ENCODE data around the gene KANK4. TPM values are rescaled to one million over a fixed set of nuclear protein-coding genes. Genes with fewer than 3 reads are reported as not detected.

The KANK4 gene
- total RNA-seq, 4 donors from 2014 or later = 0.16 TPM; not detected in 3

- DNase-seq (no peak), ATAC-seq (no peak)
- no peaks in the 10 kb centered on the region for H3K4me1 ChIP-seq
- H3K36me3 ChIP-seq = no peaks in the 10 kb centered on the region
- TF ChIP-seq POLR2A (IDR thresholded peaks at IDR 0.05) = no peak
- in situ Hi-C loops (cut with MboI; ENCODE audit: low sequenced_read_pairs in 4 of 4) = no loop called here
- intact Hi-C loops (cut with DNase I; ENCODE audit: low total_unique reads) = no loop called here
- no peaks in the 10 kb centered on the region for H3K9me3 ChIP-seq
- no peak overlapping the region for H3K4me3 ChIP-seq
- no peaks in the 10 kb centered on the region for H3K27me3 ChIP-seq
- H3K27ac ChIP-seq = no peak overlapping the region
Observed at GRCh38 chr1:62312698-62313097, 6.5 kb downstream of the KANK4 start.

- ATAC-seq (no peak), DNase-seq (no peak)
- TF ChIP-seq CTCF (IDR thresholded peaks at IDR 0.05 in 4 of 5, conservative IDR thresholded peaks at IDR 0.05 in 1 of 5) = no peak
- no peak for TF ChIP-seq POLR2A (IDR thresholded peaks at IDR 0.05)
- no peaks in the 10 kb centered on the region for H3K9me3 ChIP-seq
- intact Hi-C loops (cut with DNase I; ENCODE audit: low total_unique reads) = no loop called here
- in situ Hi-C loops (cut with MboI; ENCODE audit: low sequenced_read_pairs in 4 of 4) = no loop called here
- H3K36me3 ChIP-seq = no peaks in the 10 kb centered on the region
- H3K4me1 ChIP-seq = no peaks in the 10 kb centered on the region
- no peak overlapping the region for H3K4me3 ChIP-seq
- no peaks in the 10 kb centered on the region for H3K27me3 ChIP-seq
- H3K27ac ChIP-seq = no peak overlapping the region
Observed at GRCh38 chr1:62311473-62311943, 7.7 kb downstream of the KANK4 start.

- ATAC-seq = no peak
- no peaks in the 10 kb centered on the region for H3K9me3 ChIP-seq
- in situ Hi-C loops (cut with MboI; ENCODE audit: low sequenced_read_pairs in 4 of 4) (no loop called here), intact Hi-C loops (cut with DNase I; ENCODE audit: low total_unique reads) (no loop called here)
- TF ChIP-seq POLR2A (IDR thresholded peaks at IDR 0.05) (no peak), CTCF (IDR thresholded peaks at IDR 0.05 in 4 of 5, conservative IDR thresholded peaks at IDR 0.05 in 1 of 5) (no peak)
- H3K36me3 ChIP-seq = no peaks in the 10 kb centered on the region
- no peaks in the 10 kb centered on the region for H3K27me3 ChIP-seq
- H3K27ac ChIP-seq = no peak overlapping the region
- no peak overlapping the region for H3K4me3 ChIP-seq
- DNase-seq = no peak
- no peaks in the 10 kb centered on the region for H3K4me1 ChIP-seq
Observed at GRCh38 chr1:62309906-62310305, 9.3 kb downstream of the KANK4 start.

- H3K4me3 ChIP-seq = no peak overlapping the region
- no peak for TF ChIP-seq CTCF (IDR thresholded peaks at IDR 0.05 in 4 of 5, conservative IDR thresholded peaks at IDR 0.05 in 1 of 5)
- TF ChIP-seq POLR2A (IDR thresholded peaks at IDR 0.05) = no peak
- ATAC-seq (no peak), DNase-seq (no peak)
- H3K4me1 ChIP-seq = no peaks in the 10 kb centered on the region
- H3K36me3 ChIP-seq = no peaks in the 10 kb centered on the region
- no peaks in the 10 kb centered on the region for H3K9me3 ChIP-seq
- no peaks in the 10 kb centered on the region for H3K27me3 ChIP-seq
- H3K27ac ChIP-seq = no peak overlapping the region
- intact Hi-C loops (cut with DNase I; ENCODE audit: low total_unique reads) (no loop called here), in situ Hi-C loops (cut with MboI; ENCODE audit: low sequenced_read_pairs in 4 of 4) (no loop called here)
Observed at GRCh38 chr1:62308606-62309005, 10.6 kb downstream of the KANK4 start.

GRCh38 chr1:62307895-62308492, 11.2 kb downstream of the KANK4 start:
- DNase-seq (no peak), ATAC-seq (no peak)
- Histone ChIP-seq H3K27me3 (no peaks in the 10 kb centered on the region), H3K36me3 (no peaks in the 10 kb centered on the region), H3K4me3 (no peak overlapping the region), H3K9me3 (no peaks in the 10 kb centered on the region), H3K27ac (no peak overlapping the region), H3K4me1 (no peaks in the 10 kb centered on the region)
- no peak for TF ChIP-seq POLR2A (IDR thresholded peaks at IDR 0.05)
- no peak for TF ChIP-seq CTCF (IDR thresholded peaks at IDR 0.05 in 4 of 5, conservative IDR thresholded peaks at IDR 0.05 in 1 of 5)
- in situ Hi-C loops (cut with MboI; ENCODE audit: low sequenced_read_pairs in 4 of 4) = no loop called here
- intact Hi-C loops (cut with DNase I; ENCODE audit: low total_unique reads) = no loop called here

All from gastrocnemius medialis (tissue), 4 donors.